Smooth muscle cell of the umbilical artery (primary cell): ENCODE measurements around the gene TMEM119. TPM values are rescaled to one million over a fixed set of nuclear protein-coding genes. Genes with fewer than 3 reads are reported as not detected.

Experiments
- total RNA-seq: library from RNA; depleted of rRNA; stranded (reverse); fragments of >200 nt; gene quantifications from 2 replicates; pipeline ENCODE4 v1.2.3, GENCODE V29; 2014

TMEM119 gene, protein sequence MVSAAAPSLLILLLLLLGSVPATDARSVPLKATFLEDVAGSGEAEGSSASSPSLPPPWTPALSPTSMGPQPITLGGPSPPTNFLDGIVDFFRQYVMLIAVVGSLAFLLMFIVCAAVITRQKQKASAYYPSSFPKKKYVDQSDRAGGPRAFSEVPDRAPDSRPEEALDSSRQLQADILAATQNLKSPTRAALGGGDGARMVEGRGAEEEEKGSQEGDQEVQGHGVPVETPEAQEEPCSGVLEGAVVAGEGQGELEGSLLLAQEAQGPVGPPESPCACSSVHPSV
- total RNA-seq = 2.3 and 24.9 TPM in 2 replicates

DNA sequence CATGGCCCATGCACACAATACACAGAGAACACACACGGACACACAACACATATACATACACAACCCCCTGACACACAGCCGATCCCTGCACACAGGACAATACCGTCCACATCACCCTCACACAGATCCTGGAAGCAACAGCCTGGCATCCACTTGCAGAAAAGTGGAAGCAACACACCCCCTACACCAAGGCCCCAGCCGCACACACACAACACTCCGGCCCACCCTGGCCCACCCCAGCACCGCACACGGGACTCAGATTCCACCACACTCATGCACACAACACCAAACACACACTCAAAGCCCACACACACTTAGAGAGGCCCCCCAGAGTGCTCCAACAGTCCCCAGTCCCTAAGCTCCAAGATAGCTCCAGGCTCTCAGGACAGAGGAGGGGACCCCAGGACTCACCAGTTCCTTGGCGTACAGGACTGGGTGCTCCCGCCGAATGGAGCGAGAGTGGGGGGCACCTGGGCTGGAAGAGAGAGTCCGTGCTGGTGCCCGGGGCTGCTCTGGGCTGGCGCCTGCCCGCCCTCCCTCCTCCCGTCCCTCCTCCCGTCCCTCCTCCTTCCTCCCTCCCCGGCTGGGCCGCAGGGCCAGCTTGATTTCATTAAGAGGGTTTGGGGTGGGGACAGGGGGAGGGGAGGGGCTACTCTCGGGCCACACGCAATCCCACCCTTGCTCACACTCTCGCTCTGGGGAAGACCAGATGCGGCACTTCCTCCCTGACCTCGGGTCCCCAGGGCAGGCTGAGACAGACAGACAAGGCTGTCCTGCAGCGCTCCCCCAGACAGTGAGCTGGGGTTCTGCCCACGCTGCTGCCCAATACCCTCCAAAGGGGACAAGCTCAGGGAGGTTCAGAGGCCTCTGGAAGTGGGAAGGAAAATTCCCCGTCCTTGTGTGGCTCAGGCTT lies at the start of gene TMEM119:
TSS of gene TMEM119 (minus strand) at position 526 of the 913 bp plus-strand sequence. CDS start 5,701 bp downstream, outside the sequence.

DNA sequence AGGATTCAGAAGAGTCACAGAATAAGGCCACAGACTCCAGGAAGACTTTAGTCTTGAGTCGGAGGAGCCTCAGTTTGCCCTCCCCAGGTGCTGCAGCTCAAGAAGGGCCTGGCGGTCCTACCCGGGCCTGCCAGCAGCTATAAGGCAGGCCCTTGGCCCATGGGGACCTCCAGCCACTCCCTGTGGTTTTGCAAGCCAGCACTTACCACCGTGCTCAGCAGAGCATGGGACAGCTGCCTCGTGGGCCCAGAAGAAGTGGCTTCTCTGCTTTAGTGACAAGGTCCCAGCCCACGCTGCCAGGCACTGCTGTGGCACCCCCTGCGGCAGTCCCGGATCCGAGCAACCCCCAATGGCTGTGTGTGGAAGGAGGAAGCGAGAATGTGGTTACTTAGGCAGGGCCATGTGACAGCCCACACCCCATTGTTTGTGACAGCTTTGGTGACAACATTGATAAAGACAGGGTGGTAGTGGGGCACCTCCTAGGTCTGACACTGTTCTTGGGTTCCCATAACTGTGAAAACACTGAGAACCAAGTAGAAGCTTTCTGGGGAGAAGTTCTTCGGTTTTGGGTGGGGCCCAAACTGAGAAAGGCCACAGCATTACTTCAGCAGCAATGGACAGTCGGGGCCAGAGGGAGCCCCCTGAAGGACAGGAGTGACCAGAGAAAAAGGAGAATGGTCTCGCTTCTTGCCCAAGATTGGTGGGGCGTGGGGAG lies 35.8 kb upstream of the TMEM119 start, which contains the start of gene SELPLG:
TSS of gene SELPLG (minus strand) at position 361 of the 715 bp plus-strand sequence. CDS start 9,587 bp downstream, outside the sequence.

DNA sequence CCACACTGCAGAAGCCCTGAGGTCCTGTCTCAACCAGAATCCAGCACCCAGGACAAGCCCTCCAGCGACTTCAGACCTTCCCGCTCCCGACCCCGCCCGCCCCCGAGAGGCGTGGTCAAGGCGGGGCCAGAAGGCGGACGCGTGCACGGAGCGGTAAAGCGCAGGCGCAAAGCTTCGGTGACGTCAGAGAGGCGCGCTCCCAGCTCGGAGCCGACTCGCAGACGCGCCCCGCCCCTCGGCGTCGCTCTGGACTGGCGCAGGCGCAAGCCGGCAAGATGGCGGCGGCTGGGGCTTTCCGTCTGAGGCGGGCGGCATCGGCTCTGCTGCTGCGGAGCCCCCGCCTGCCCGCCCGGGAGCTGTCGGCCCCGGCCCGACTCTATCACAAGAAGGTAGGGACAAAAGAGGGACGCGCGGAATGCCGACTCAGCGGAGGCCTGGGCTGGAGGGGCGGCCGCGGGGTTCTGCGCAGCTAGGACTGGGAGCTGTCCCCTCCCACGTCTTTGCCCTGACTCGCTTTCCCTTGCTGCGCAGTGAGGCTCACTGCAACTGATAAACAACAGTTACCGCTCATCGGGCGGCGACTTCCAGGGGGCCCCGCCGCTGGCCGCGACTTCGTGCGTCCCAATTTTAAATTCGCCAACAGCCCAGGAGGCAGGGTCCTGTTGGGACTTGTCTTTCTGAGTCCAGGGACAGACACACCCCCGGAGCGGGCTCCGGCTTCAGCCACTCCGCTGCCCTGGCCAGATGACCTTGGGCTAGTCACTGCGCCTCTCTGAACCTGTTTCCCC lies 35.3 kb downstream of the TMEM119 start, which contains the start of gene ISCU:
TSS of gene ISCU (plus strand) at position 249 of the 788 bp plus-strand sequence. CDS start at position 276, 27 bp downstream.

DNA sequence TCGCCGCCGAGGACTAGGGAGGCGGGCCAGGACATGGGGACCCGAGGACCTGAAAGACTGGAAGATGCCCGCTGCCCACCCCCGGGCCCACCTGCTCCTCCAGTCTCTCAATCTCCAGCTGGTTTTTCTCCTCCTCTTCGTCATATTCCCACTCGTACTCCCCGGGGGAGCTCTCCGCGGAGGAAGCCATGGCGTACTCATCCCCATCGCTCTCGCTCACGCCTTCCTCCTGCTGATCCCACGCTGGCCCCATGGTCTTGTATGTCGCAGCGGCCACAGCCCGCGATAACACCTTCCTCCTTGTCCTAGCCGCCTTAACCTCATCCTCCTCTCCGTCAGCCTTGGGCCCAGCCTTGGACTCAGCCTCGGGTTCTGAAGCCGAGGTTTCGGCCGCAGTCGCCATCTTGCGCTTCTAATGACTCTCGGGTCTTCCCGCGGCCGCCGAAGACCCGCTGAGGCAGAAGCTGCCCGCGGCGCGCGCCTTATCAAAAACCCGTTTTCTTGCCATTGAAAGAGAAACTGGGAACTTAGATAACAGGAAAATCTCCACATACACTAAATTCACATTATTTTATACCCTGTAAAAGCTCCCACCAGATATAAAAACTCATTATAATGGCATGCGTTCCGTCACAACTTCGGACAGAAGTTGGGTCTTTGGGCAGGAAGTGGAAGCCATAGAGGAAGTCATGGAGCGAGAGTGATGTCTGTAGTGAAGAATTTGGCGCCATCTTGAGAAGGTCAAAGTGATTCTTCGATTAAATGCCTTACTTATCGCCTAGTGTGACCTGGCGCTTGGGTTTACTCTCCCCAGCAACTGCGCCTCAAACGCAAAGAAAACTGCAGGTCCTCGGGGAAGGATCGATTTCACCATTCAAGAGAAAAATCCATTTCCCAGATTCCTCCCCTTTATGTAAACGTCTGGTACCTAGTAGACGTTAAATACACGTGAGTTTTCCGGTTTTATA lies 36.8 kb downstream of the TMEM119 start, which contains the start of gene SART3:
TSS of gene SART3 (minus strand) at position 422 of the 968 bp plus-strand sequence. CDS start at position 403, 19 bp downstream.

Other genes with a start within 250 kb of the TMEM119 start
- gene FICD, start 82.8 kb downstream of the TMEM119 start, total RNA-seq = 17.1 and 22.6 TPM in 2 replicates
- gene SART3, start 36.9 kb downstream of the TMEM119 start, total RNA-seq = 49.6 and 57.2 TPM in 2 replicates
- gene ISCU, start 35.5 kb downstream of the TMEM119 start, total RNA-seq = 127 and 155 TPM in 2 replicates
- gene SELPLG, start 35.8 kb upstream of the TMEM119 start, total RNA-seq = 0.89 and 2.2 TPM in 2 replicates
- gene CORO1C, start 133.4 kb upstream of the TMEM119 start, total RNA-seq = 168 and 308 TPM in 2 replicates